ENCODE results near the gene NPC1L1. TPM values are rescaled to one million over a fixed set of nuclear protein-coding genes. Genes with fewer than 3 reads are reported as not detected.

NPC1L1 gene
- total RNA-seq, 2 donors from 2014 or later: 0.32 TPM; not detected in 1

GRCh38 chr7:44533301-44534055, 7.7 kb downstream of the NPC1L1 start:
- no peaks in the 10 kb centered on the region for H3K4me1 Mint-ChIP-seq
- H3K27me3 Mint-ChIP-seq: no peaks in the 10 kb centered on the region
- H3K9me3 Mint-ChIP-seq: no peaks in the 10 kb centered on the region
- no peak overlapping the region for H3K27ac Mint-ChIP-seq
- no peak overlapping the region for H3K4me3 Mint-ChIP-seq
- no peaks in the 10 kb centered on the region for H3K36me3 Mint-ChIP-seq (ENCODE audit: low read depth)
- ATAC-seq (replicated peaks): no peak

GRCh38 chr7:44531421-44532380, 9.4 kb downstream of the NPC1L1 start:
- Mint-ChIP-seq H3K27ac (peak overlapping the region; percentile 54), H3K4me1 (no peaks in the 10 kb centered on the region), H3K27me3 (no peaks in the 10 kb centered on the region), H3K36me3 (ENCODE audit: low read depth) (no peaks in the 10 kb centered on the region), H3K9me3 (no peaks in the 10 kb centered on the region), H3K4me3 (no peak overlapping the region)
- ATAC-seq (replicated peaks): no peak

- ATAC-seq (replicated peaks): no peak
- no peaks in the 10 kb centered on the region for H3K36me3 Mint-ChIP-seq (ENCODE audit: low read depth)
- peak overlapping the region; percentile 54 for H3K27ac Mint-ChIP-seq
- no peaks in the 10 kb centered on the region for H3K27me3 Mint-ChIP-seq
- H3K4me1 Mint-ChIP-seq: no peaks in the 10 kb centered on the region
- H3K9me3 Mint-ChIP-seq: no peaks in the 10 kb centered on the region
- no peak overlapping the region for H3K4me3 Mint-ChIP-seq
Observed at GRCh38 chr7:44530990-44531389, 10.1 kb downstream of the NPC1L1 start.

- Mint-ChIP-seq H3K9me3 (peaks cover 8% of the 10 kb centered on the region), H3K4me1 (no peaks in the 10 kb centered on the region), H3K27me3 (peaks cover 11% of the 10 kb centered on the region), H3K4me3 (no peak overlapping the region), H3K27ac (no peak overlapping the region), H3K36me3 (ENCODE audit: low read depth) (no peaks in the 10 kb centered on the region)
- no peak for ATAC-seq (replicated peaks)
Observed at GRCh38 chr7:44524811-44525388, 16.2 kb downstream of the NPC1L1 start.

- no peak for ATAC-seq (replicated peaks)
- H3K36me3 Mint-ChIP-seq (ENCODE audit: low read depth): no peaks in the 10 kb centered on the region
- peaks cover 14% of the 10 kb centered on the region for H3K27me3 Mint-ChIP-seq
- H3K27ac Mint-ChIP-seq: no peak overlapping the region
- H3K9me3 Mint-ChIP-seq: peaks cover 8% of the 10 kb centered on the region
- H3K4me3 Mint-ChIP-seq: no peak overlapping the region
- H3K4me1 Mint-ChIP-seq: no peaks in the 10 kb centered on the region
Observed at GRCh38 chr7:44522315-44522714, 18.8 kb downstream of the NPC1L1 start.

GRCh38 chr7:44521347-44522095, 19.6 kb downstream of the NPC1L1 start:
- Mint-ChIP-seq H3K9me3 (peaks cover 8% of the 10 kb centered on the region), H3K4me3 (no peak overlapping the region), H3K4me1 (no peaks in the 10 kb centered on the region), H3K36me3 (ENCODE audit: low read depth) (no peaks in the 10 kb centered on the region), H3K27me3 (peaks cover 14% of the 10 kb centered on the region), H3K27ac (no peak overlapping the region)
- ATAC-seq (replicated peaks): no peak

- H3K27ac Mint-ChIP-seq: no peak overlapping the region
- no peaks in the 10 kb centered on the region for H3K36me3 Mint-ChIP-seq (ENCODE audit: low read depth)
- ATAC-seq (replicated peaks): no peak
- peaks cover 8% of the 10 kb centered on the region for H3K9me3 Mint-ChIP-seq
- peaks cover 14% of the 10 kb centered on the region for H3K27me3 Mint-ChIP-seq
- no peak overlapping the region for H3K4me3 Mint-ChIP-seq
- no peaks in the 10 kb centered on the region for H3K4me1 Mint-ChIP-seq
Observed at GRCh38 chr7:44520574-44520973, 20.6 kb downstream of the NPC1L1 start.

GRCh38 chr7:44519546-44519945, 21.6 kb downstream of the NPC1L1 start:
- no peak overlapping the region for H3K27ac Mint-ChIP-seq
- H3K27me3 Mint-ChIP-seq: peaks cover 14% of the 10 kb centered on the region
- H3K4me3 Mint-ChIP-seq: no peak overlapping the region

GRCh38 chr7:44518761-44519160, 22.4 kb downstream of the NPC1L1 start:
- H3K4me3 Mint-ChIP-seq: no peak overlapping the region
- no peaks in the 10 kb centered on the region for H3K4me1 Mint-ChIP-seq
- peak overlapping the region; percentile 42 for H3K27ac Mint-ChIP-seq

More at GRCh38 chr7:44519546-44519945, 21.6 kb downstream of the NPC1L1 start:
- no peaks in the 10 kb centered on the region for H3K4me1 Mint-ChIP-seq
- no peak for ATAC-seq (replicated peaks)
- H3K36me3 Mint-ChIP-seq (ENCODE audit: low read depth): no peaks in the 10 kb centered on the region
- H3K9me3 Mint-ChIP-seq: peaks cover 4% of the 10 kb centered on the region

GRCh38 chr7:44517175-44517574, 24.0 kb downstream of the NPC1L1 start:
- Mint-ChIP-seq H3K27ac (no peak overlapping the region), H3K9me3 (no peaks in the 10 kb centered on the region), H3K27me3 (peaks cover 7% of the 10 kb centered on the region), H3K4me3 (no peak overlapping the region), H3K36me3 (ENCODE audit: low read depth) (no peaks in the 10 kb centered on the region), H3K4me1 (no peaks in the 10 kb centered on the region)
- ATAC-seq (replicated peaks): no peak

More at GRCh38 chr7:44518761-44519160, 22.4 kb downstream of the NPC1L1 start:
- no peaks in the 10 kb centered on the region for H3K9me3 Mint-ChIP-seq
- no peaks in the 10 kb centered on the region for H3K36me3 Mint-ChIP-seq (ENCODE audit: low read depth)
- peaks cover 10% of the 10 kb centered on the region for H3K27me3 Mint-ChIP-seq
- ATAC-seq (replicated peaks): no peak

GRCh38 chr7:44515590-44516268, 25.4 kb downstream of the NPC1L1 start:
- ATAC-seq (replicated peaks): no peak
- Mint-ChIP-seq H3K9me3 (no peaks in the 10 kb centered on the region), H3K27ac (no peak overlapping the region), H3K36me3 (ENCODE audit: low read depth) (no peaks in the 10 kb centered on the region), H3K4me3 (no peak overlapping the region), H3K27me3 (peaks cover 7% of the 10 kb centered on the region), H3K4me1 (no peaks in the 10 kb centered on the region)

GRCh38 chr7:44512736-44513135, 28.4 kb downstream of the NPC1L1 start:
- Mint-ChIP-seq H3K4me3 (no peak overlapping the region), H3K36me3 (ENCODE audit: low read depth) (no peaks in the 10 kb centered on the region), H3K27ac (no peak overlapping the region), H3K27me3 (peaks cover 4% of the 10 kb centered on the region), H3K4me1 (no peaks in the 10 kb centered on the region), H3K9me3 (no peaks in the 10 kb centered on the region)
- no peak for ATAC-seq (replicated peaks)

- H3K4me1 Mint-ChIP-seq: no peaks in the 10 kb centered on the region
- H3K36me3 Mint-ChIP-seq (ENCODE audit: low read depth): no peaks in the 10 kb centered on the region
Observed at GRCh38 chr7:44511863-44512468, 29.2 kb downstream of the NPC1L1 start.

More at GRCh38 chr7:44511863-44512468, 29.2 kb downstream of the NPC1L1 start:
- H3K4me3 Mint-ChIP-seq: no peak overlapping the region
- H3K9me3 Mint-ChIP-seq: no peaks in the 10 kb centered on the region
- no peak for ATAC-seq (replicated peaks)
- peak overlapping the region; percentile 45 for H3K27ac Mint-ChIP-seq
- H3K27me3 Mint-ChIP-seq: peaks cover 4% of the 10 kb centered on the region

All from activated T-helper 17 cell treated with anti-CD3 and anti-CD28 coated beads, Interleukin-2, amount 50 U/mL, for 72 hours (primary cell).